Right lobe of liver (tissue), 4 donors: Measurements from ENCODE around the gene ERBB4.

Source experiments
- POLR2A ChIP-seq: fragments of 450-650 bp; IDR thresholded peaks from one replicate; pipeline ENCODE4 v1.6.1; 2017; ENCODE audit warnings: antibody characterized with exemption, mild to moderate bottlenecking
- TF ChIP-seq, protein P1 (sequence below), 4 donors: fragments of 200-600 bp in 3 of 4; fragments of 450-650 bp in 1 of 4; IDR thresholded peaks; one replicate each; pipeline versions ENCODE4 v1.5.1 to v1.8.0; 2016 to 2022; ENCODE audit warnings: antibody characterized with exemption in 4 of 4, mild to moderate bottlenecking in 2 of 4
- donor health status: DM: no; HTN: no; CAD: no.
- donor health status: DM: no; HTN: no; CAD: no.
- donor health status: DM: no; HTN: yes; CAD: no.

DNA sequence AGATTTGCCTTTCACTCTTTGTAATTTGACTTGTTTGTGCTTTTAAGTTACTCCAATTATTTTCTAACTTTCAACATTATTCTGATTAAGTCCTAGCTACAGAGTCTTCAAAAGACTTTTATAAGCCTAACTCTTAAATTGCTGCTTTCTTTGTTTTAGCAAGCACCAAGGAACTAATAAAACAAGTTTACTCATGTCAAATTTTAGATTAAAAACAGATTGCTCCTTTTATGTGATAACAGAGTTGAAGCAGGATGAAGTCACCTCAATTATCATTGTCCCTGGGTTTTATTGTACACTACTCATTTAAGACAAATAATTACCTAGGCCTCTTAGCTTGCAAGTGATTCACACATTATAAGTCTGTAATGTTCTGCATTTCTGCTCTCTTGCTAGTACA is 678.4 kb downstream of the ERBB4 start:
- TF ChIP-seq, protein P1, sequence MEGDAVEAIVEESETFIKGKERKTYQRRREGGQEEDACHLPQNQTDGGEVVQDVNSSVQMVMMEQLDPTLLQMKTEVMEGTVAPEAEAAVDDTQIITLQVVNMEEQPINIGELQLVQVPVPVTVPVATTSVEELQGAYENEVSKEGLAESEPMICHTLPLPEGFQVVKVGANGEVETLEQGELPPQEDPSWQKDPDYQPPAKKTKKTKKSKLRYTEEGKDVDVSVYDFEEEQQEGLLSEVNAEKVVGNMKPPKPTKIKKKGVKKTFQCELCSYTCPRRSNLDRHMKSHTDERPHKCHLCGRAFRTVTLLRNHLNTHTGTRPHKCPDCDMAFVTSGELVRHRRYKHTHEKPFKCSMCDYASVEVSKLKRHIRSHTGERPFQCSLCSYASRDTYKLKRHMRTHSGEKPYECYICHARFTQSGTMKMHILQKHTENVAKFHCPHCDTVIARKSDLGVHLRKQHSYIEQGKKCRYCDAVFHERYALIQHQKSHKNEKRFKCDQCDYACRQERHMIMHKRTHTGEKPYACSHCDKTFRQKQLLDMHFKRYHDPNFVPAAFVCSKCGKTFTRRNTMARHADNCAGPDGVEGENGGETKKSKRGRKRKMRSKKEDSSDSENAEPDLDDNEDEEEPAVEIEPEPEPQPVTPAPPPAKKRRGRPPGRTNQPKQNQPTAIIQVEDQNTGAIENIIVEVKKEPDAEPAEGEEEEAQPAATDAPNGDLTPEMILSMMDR (IDR thresholded peaks at IDR 0.05), result no peak
- no peak for TF ChIP-seq POLR2A
